NCI-H774 (cell line): ENCODE results near the gene CDA.
"Not testable (repeated sequence)": the region's sequence is repeated elsewhere in the genome, so short reads cannot be mapped to it uniquely, and the experiment has no call there.

ENCODE experiments used
- DNase-seq: peaks from one replicate; lab custom pipeline; 2025; lab: John Stamatoyannopoulos, UW

The CDA gene

GRCh38 chr1:20586953-20587660 is 1.8 kb upstream of the CDA start:
- no peak for DNase-seq

GRCh38 chr1:20587661-20588053 is 1.2 kb upstream of the CDA start:
- DNase-seq: no peak

- no peak for DNase-seq
Measured at GRCh38 chr1:20589331-20590278, 708 bp downstream of the CDA start.

GRCh38 chr1:20590306-20590777 is 1.4 kb downstream of the CDA start:
- DNase-seq: no peak

- no peak for DNase-seq
Measured at GRCh38 chr1:20593756-20594155, 4.9 kb downstream of the CDA start.

GRCh38 chr1:20594746-20595145 is 5.8 kb downstream of the CDA start:
- DNase-seq: no peak

GRCh38 chr1:20596106-20596505 is 7.2 kb downstream of the CDA start:
- no peak for DNase-seq

- no peak for DNase-seq
Measured at GRCh38 chr1:20597650-20598049, 8.8 kb downstream of the CDA start.

GRCh38 chr1:20600156-20600555 is 11.3 kb downstream of the CDA start:
- no peak for DNase-seq

- DNase-seq: no peak
Measured at GRCh38 chr1:20601129-20601825, 12.4 kb downstream of the CDA start.

GRCh38 chr1:20602851-20603450 is 14.1 kb downstream of the CDA start:
- DNase-seq: no peak

GRCh38 chr1:20603504-20604464 is 14.9 kb downstream of the CDA start:
- no peak for DNase-seq

GRCh38 chr1:20604678-20605077 is 15.8 kb downstream of the CDA start:
- no peak for DNase-seq

GRCh38 chr1:20606801-20607570 is 18.1 kb downstream of the CDA start:
- not testable (repeated sequence) for DNase-seq

GRCh38 chr1:20609541-20609940 is 20.6 kb downstream of the CDA start:
- DNase-seq: no peak

- no peak for DNase-seq
Measured at GRCh38 chr1:20610970-20611369, 22.1 kb downstream of the CDA start.

GRCh38 chr1:20611652-20612051 is 22.8 kb downstream of the CDA start:
- no peak for DNase-seq

- no peak for DNase-seq
Measured at GRCh38 chr1:20612221-20612746, 23.4 kb downstream of the CDA start.

- DNase-seq: no peak
Measured at GRCh38 chr1:20614131-20614579, 25.3 kb downstream of the CDA start.
